Brain microvascular endothelial cell (primary cell): ENCODE results near the gene BIRC6.

Experiments
- DNase-seq: peaks from one replicate; pipeline ENCODE4 v3.0.0-alpha.2; 2020
- H3K27ac ChIP-seq: fragments of 250-450 bp; sonication (Bioruptor Pico); 2 replicates; pipeline ENCODE4 v1.5.1; 2020; ENCODE audit warnings: mild to moderate bottlenecking, moderate library complexity
- H3K27me3 ChIP-seq: fragments of 250-450 bp; sonication (Bioruptor Pico); replicated peaks from 2 replicates; pipeline ENCODE4 v1.5.1; 2020; ENCODE audit warnings: mild to moderate bottlenecking
- H3K36me3 ChIP-seq: fragments of 250-450 bp; sonication (Bioruptor Pico); replicated peaks from 2 replicates; pipeline ENCODE4 v1.5.1; 2020; ENCODE audit warnings: mild to moderate bottlenecking
- H3K4me3 ChIP-seq: 2 replicates; pipeline ENCODE4 v1.5.1; 2011; ENCODE audit warnings: low read depth, mild to moderate bottlenecking, control low read depth, low read length, moderate library complexity
- in situ Hi-C: cut with HindIII; loops from 2 replicates; pipeline ENCODE4 v1.10.0; 2017; ENCODE audit warnings: low sequenced_read_pairs, low pct_ligation_motif_present
- TF ChIP-seq, protein P1 (sequence below): IDR thresholded peaks from 2 replicates; pipeline ENCODE4 v1.5.1; 2011; ENCODE audit warnings: low read depth, mild to moderate bottlenecking, moderate library complexity, low read length, control low read depth, inconsistent platforms; ENCODE audit errors: missing control alignments

Gene BIRC6

DNA sequence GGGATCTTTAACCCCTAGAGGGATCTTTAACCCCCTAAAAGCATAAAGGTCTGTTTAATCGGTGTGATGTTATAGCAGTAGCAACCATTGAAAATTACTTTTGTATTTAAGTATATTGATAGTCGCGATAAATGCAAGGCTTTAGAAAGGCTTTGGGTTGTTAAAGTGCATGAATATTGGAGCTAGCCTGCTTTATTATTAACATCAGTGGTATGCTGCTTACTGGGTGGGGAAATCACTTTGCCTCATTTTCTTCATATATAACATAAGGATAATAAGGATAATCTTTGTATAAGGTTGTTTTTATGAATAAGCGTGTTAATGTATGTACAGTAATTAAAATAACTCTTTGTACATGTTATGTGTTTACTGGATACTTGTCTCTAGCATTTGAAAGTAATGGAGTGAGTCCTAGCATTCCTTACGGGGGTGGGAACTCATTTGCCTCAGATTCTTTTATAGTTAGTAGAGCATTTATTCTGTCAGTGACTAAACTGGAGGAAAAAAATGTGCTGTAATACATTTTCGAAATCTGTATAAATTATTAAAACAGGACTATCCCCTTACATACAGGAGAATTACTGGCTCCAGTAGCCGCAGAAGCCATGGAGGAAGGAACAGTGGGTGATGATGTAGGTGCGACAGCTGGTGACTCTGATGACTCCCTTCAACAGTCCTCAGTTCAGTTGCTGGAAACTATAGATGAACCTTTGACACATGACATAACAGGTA lies 122.2 kb downstream of the BIRC6 start:
- Histone ChIP-seq H3K27me3 (no peaks in the 10 kb centered on the region), H3K36me3 (peaks cover 31% of the 10 kb centered on the region), H3K27ac (no peak overlapping the region), H3K4me3 (no peak overlapping the region)
- in situ Hi-C loops = no loop called here
- TF ChIP-seq, protein P1, sequence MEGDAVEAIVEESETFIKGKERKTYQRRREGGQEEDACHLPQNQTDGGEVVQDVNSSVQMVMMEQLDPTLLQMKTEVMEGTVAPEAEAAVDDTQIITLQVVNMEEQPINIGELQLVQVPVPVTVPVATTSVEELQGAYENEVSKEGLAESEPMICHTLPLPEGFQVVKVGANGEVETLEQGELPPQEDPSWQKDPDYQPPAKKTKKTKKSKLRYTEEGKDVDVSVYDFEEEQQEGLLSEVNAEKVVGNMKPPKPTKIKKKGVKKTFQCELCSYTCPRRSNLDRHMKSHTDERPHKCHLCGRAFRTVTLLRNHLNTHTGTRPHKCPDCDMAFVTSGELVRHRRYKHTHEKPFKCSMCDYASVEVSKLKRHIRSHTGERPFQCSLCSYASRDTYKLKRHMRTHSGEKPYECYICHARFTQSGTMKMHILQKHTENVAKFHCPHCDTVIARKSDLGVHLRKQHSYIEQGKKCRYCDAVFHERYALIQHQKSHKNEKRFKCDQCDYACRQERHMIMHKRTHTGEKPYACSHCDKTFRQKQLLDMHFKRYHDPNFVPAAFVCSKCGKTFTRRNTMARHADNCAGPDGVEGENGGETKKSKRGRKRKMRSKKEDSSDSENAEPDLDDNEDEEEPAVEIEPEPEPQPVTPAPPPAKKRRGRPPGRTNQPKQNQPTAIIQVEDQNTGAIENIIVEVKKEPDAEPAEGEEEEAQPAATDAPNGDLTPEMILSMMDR = no peak
- no peak for DNase-seq

DNA sequence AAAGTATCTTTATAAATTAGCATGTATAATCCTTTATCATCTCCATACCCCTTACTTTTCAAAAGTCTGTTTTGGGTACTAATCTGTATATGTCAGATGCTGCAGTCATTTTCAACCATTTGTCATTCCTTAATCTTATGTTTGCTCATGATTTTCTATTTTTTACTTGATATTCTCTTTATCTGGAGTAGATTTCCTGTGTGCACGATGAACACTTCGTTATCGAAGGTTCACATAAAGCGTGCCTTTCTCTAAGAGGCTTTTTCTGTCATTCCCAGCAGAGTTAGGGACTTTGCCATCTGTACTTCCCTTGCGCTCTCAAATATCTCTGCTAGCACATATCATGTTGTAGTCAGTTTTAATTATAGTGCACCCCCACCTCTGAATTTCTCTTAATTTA lies 123.2 kb downstream of the BIRC6 start:
- no peaks in the 10 kb centered on the region for H3K27me3 ChIP-seq
- in situ Hi-C loops = no loop called here
- H3K36me3 ChIP-seq = peaks cover 33% of the 10 kb centered on the region
- no peak for DNase-seq
- H3K27ac ChIP-seq = no peak overlapping the region
- TF ChIP-seq, protein P1 = no peak
- no peak overlapping the region for H3K4me3 ChIP-seq

DNA sequence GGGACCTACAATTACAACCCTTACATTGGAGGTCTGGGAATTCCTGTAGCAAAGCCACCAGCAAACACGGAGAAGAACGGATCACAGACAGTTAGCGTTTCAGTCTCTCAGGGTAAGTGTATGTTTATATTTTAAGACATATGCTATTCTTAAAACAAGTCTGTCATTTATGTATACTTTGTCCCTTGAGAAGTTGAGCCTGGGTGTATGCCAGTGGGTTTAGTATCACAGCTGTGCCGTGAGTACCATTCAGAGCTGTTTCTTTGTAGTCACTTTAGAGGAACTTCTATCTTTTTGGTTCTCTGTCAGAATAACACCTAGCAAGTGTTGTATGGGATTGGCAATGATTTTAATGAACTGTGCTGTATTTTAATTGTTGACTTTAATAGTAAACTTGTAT lies 125.6 kb downstream of the BIRC6 start:
- Histone ChIP-seq H3K27ac (no peak overlapping the region), H3K27me3 (no peaks in the 10 kb centered on the region), H3K4me3 (no peak overlapping the region), H3K36me3 (peaks cover 36% of the 10 kb centered on the region)
- in situ Hi-C loops = no loop called here
- DNase-seq = no peak
- TF ChIP-seq, protein P1 = no peak

DNA sequence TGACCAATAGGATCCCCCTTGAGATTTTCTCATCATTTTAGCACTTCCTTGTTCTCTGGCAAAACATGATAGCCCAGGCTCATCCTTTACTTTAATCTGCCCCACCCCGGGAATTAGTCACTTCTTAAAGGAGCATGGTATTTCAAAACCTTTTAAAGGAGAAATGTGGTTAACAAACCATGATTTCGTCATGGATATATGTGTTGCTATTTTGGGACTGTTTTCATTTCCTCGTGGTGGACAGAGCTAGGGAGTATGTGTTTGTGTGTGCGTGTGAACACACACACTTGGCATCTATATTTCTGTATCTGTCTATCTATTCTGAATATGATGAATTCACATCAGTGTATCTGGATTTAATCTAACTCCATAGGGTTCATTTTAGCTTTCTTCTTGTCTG lies 128.1 kb downstream of the BIRC6 start:
- Histone ChIP-seq H3K4me3 (no peak overlapping the region), H3K36me3 (peaks cover 35% of the 10 kb centered on the region), H3K27ac (peak overlapping the region; percentile 73), H3K27me3 (no peaks in the 10 kb centered on the region)
- DNase-seq = peak; percentile 92
- TF ChIP-seq, protein P1 = no peak
- in situ Hi-C loops = no loop called here

DNA sequence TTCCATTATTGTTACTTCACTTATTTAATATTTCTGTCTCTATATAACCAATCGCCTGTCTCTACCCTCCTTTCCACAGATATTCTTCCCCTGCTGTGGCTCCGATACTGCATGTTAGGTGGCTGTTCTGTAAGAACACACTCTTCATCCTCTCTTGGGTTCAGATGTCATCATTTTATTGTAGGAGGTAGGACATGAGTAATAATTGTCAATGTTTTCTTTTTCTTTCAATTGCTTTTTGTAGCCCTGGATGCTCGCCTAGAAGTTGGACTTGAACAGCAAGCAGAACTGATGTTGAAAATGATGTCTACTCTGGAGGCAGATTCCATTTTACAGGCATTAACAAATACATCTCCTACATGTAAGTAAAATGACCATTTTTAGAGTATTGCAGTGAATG lies 128.6 kb downstream of the BIRC6 start:
- H3K27me3 ChIP-seq = no peaks in the 10 kb centered on the region
- in situ Hi-C loops = no loop called here
- H3K27ac ChIP-seq = peak overlapping the region; percentile 73
- TF ChIP-seq, protein P1 = no peak
- H3K4me3 ChIP-seq = no peak overlapping the region
- H3K36me3 ChIP-seq = peaks cover 39% of the 10 kb centered on the region
- no peak for DNase-seq

DNA sequence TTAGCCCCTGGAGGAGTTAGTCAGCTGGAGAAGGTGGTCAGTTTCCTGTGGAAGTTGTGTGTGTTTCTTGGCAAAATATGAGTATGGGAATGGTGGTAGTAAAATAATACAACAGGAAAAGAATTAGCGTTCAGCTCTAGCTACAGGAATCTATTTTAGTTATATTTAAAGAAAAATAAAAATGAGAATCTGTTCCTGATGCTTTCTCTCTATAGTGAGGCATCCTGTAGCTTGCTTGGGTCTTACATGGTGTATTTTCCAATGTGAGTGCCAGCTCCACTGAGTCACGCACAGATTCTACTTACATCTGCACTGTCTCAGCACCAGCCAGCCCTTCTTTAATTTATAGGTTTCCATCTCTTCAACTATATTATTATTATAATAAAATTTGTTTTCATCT lies 132.2 kb downstream of the BIRC6 start:
- Histone ChIP-seq H3K36me3 (peaks cover 26% of the 10 kb centered on the region), H3K4me3 (no peak overlapping the region), H3K27me3 (no peaks in the 10 kb centered on the region), H3K27ac (no peak overlapping the region)
- in situ Hi-C loops = no loop called here
- no peak for DNase-seq
- TF ChIP-seq, protein P1 = no peak
